Measurements from ENCODE around the gene TAP1. TPM values are rescaled to one million over a fixed set of nuclear protein-coding genes. Genes with fewer than 3 reads are reported as not detected.
A peak's percentile ranks its signal among the peaks of the same experiment; 100 is the strongest.

The TAP1 gene, protein sequence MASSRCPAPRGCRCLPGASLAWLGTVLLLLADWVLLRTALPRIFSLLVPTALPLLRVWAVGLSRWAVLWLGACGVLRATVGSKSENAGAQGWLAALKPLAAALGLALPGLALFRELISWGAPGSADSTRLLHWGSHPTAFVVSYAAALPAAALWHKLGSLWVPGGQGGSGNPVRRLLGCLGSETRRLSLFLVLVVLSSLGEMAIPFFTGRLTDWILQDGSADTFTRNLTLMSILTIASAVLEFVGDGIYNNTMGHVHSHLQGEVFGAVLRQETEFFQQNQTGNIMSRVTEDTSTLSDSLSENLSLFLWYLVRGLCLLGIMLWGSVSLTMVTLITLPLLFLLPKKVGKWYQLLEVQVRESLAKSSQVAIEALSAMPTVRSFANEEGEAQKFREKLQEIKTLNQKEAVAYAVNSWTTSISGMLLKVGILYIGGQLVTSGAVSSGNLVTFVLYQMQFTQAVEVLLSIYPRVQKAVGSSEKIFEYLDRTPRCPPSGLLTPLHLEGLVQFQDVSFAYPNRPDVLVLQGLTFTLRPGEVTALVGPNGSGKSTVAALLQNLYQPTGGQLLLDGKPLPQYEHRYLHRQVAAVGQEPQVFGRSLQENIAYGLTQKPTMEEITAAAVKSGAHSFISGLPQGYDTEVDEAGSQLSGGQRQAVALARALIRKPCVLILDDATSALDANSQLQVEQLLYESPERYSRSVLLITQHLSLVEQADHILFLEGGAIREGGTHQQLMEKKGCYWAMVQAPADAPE
- total RNA-seq (6.8 and 11.6 TPM in 2 replicates), polyA plus RNA-seq (11.2 and 12.6 TPM in 2 replicates)

GRCh38 chr6:32853541-32854375 lies at the start of gene TAP1, which contains the start of gene PSMB9:
Gene TAP1 (minus strand): TSS chr6:32853704. CDS start chr6:32853636, 68 bp downstream.
Gene PSMB9 (plus strand): TSS chr6:32854192. CDS start chr6:32854230, 38 bp downstream.
- H3K4me1 ChIP-seq (ENCODE audit: low read depth) = peaks cover 13% of the 10 kb centered on the region
- H3K4me3 ChIP-seq = peak within 1 kb of the TSS; percentile 56
- DNase-seq (ENCODE audit: low read depth in 1 of 2, low spot score in 1 of 2) = peak; percentile 93 to 94
- no peak within 1 kb of the TSS for H3K27ac ChIP-seq
- TF ChIP-seq CTCF (IDR thresholded peaks at IDR 0.05; ENCODE audit: low read depth, low read length) = peak; percentile 80
- peaks cover 89% of the 10 kb centered on the region for H3K27me3 ChIP-seq
- H3K9me3 ChIP-seq (ENCODE audit: low read depth) = no peaks in the 10 kb centered on the region
- no peaks in the 10 kb centered on the region for H3K36me3 ChIP-seq

DNA sequence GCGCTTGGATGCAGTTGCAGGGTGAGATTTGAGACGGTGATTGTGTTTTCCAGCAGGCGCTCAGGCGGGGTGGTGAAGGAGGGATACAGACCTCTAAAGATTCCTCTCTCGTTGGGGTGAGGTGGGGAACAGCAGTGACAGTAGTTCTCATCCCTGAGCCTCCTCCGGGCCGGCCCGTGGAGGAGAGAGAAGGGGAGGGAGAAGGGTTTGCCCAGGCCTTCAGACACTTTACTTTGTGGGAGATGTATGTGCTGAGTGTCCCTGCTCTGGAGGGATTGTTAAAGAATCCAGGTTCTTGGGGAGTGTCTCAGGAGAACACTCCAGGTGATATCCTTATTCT lies 41.5 kb upstream of the TAP1 start:
- DNase-seq (ENCODE audit: low read depth in 1 of 2, low spot score in 1 of 2) = no peak
- no peaks in the 10 kb centered on the region for H3K36me3 ChIP-seq
- H3K4me1 ChIP-seq (ENCODE audit: low read depth) = no peaks in the 10 kb centered on the region
- H3K27ac ChIP-seq = peak overlapping the region; percentile 89
- TF ChIP-seq CTCF (IDR thresholded peaks at IDR 0.05; ENCODE audit: low read depth, low read length) = no peak
- H3K4me3 ChIP-seq = peak overlapping the region; percentile 60
- H3K9me3 ChIP-seq (ENCODE audit: low read depth) = no peaks in the 10 kb centered on the region
- no peaks in the 10 kb centered on the region for H3K27me3 ChIP-seq

DNA sequence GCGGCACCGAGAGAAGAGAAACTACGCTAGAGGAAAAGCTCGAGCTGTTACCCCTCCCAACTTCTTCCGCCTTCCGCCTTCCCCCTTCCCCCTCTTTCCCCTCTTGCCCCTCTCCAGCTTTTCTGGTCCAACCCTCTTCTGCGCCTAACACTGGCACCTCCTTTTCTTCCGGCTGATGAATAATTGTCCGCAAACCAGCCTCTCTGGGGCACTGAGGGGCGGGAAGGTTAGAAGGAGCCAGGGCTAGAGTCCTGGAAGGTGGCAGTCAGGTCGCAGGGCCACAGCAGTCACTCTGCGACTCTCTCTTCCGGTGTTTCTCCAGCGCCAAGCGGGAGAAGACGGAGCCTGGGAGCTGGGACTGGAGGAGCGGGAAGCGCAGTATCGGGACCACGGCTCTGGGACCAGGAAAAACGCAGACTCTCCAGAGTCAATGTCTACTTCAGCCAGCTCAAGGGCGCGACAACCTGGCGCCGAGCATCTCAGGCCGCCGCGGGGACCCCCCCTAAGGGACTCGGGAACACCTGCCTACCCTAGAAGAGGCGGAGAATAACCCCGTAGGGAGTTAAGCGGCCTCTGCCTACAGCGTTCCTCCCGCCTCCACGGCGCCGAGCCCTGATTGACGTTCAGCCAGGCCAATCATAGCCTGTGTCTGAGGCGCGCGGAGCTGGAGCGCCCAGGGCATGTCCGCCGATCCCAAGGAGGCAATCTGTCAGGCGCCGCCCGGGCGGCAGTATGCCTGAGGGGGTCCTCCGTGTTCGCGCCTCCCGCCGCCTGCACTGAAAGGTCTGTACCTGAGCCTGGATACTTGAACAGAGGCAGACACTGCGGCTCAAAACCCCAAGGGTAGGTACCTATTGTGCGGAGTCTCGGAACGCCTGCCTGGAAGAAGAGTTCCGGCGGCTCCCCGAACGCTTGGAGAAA lies 40.8 kb upstream of the TAP1 start:
- Histone ChIP-seq H3K4me1 (ENCODE audit: low read depth) (no peaks in the 10 kb centered on the region), H3K36me3 (no peaks in the 10 kb centered on the region), H3K9me3 (ENCODE audit: low read depth) (no peaks in the 10 kb centered on the region), H3K27me3 (peaks cover under 1% of the 10 kb centered on the region), H3K4me3 (peak overlapping the region; percentile 60), H3K27ac (peak overlapping the region; percentile 89)
- TF ChIP-seq CTCF (IDR thresholded peaks at IDR 0.05; ENCODE audit: low read depth, low read length) = no peak
- DNase-seq (ENCODE audit: low read depth in 1 of 2, low spot score in 1 of 2) = peak; percentile 93 to 94

- Histone ChIP-seq H3K27ac (no peak overlapping the region), H3K4me3 (no peak overlapping the region), H3K27me3 (peaks cover 4% of the 10 kb centered on the region), H3K4me1 (ENCODE audit: low read depth) (no peaks in the 10 kb centered on the region), H3K9me3 (ENCODE audit: low read depth) (no peaks in the 10 kb centered on the region), H3K36me3 (no peaks in the 10 kb centered on the region)
- no peak for DNase-seq (ENCODE audit: low read depth in 1 of 2, low spot score in 1 of 2)
- TF ChIP-seq CTCF (IDR thresholded peaks at IDR 0.05; ENCODE audit: low read depth, low read length) = no peak
Observed at GRCh38 chr6:32890831-32891230, 37.3 kb upstream of the TAP1 start.
